C1 segment of cervical spinal cord (tissue), 14 donors: Measurements from ENCODE around the gene NPAS3.

Source experiments
- DNase-seq, 14 donors: peaks; one replicate each; lab custom pipeline; 2025; lab: John Stamatoyannopoulos, UW

NPAS3 gene

GRCh38 chr14:33700052-33700451, 761.4 kb downstream of the NPAS3 start:
- no peak for DNase-seq

DNA sequence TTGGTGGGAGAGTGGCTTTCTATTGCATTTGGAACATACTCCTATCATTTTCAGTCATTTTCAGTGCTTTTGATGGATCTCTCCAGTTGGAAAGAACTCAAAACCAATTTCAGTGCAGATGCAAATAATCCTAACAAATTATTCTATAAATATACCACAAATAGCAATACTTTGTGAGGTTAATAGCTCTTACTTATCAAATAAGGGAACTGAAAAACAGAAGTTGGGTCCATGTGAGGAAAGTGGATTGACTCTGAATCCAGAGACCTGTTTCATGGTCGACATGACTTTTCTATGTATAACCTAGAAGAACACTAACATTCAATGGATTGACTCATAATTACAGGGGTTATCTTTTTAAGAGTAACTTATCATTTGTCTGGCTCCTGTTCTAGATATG, 763.6 kb downstream of the NPAS3 start:
- DNase-seq = no peak

DNA sequence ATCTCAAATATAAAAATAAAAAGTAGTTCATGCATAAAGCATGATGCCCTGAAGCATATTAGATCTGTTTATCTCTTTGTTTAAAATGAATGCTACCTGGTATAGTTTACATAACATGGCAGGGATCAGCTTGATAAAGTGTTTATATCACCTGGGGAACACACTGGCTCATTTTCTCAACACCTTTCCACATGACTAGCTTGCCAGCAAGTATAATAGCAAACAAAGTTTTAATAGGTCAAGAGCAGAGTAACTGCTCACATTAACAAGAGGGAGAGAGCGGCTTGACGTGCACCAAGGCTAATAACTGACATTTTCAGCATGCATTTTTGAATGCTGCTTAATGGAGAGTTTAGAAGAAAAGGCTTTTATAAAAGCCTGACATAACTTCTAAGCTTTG, 765.8 kb downstream of the NPAS3 start:
- DNase-seq = no peak

GRCh38 chr14:33705490-33705889, 766.8 kb downstream of the NPAS3 start:
- no peak for DNase-seq

GRCh38 chr14:33707716-33708115, 769.0 kb downstream of the NPAS3 start:
- DNase-seq = no peak

DNA sequence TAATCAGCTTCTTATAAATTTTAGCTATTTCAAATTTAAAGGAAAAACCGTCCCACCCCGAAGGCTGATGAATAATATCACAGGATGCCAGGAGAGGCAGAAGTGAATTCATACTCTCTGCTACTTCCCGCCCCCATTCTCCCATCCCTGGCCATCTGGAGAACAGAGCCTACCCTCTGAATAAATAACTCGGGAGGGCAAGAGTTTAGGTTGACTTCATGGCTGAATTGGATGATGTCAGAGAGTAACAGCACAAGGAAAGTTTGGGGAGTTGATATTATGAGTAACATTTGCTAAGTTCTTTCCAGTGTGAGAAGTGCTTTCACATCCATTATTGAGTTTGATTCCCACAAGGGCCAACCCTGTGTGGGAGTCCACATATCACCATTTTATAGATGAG, 770.6 kb downstream of the NPAS3 start:
- DNase-seq = no peak

DNA sequence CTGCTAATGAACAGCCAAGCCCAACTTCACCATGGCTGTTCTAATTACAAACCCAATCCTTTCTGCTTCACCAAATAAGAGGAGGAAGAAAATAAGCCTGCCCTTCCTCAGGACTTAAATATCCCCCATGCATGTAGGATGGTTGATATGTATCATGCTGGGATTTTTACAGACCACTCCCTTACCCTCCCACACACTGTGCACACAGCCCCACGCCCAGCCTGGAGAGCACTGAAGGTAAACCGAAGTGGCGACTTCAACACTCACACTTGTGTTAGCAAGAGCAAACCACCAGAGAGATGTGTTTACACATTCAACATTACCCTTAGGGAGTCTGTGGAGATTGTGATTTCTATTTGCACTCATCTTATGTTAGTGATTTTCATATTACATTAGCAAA, 771.0 kb downstream of the NPAS3 start:
- no peak for DNase-seq

GRCh38 chr14:33710273-33710672, 771.6 kb downstream of the NPAS3 start:
- DNase-seq = no peak

DNA sequence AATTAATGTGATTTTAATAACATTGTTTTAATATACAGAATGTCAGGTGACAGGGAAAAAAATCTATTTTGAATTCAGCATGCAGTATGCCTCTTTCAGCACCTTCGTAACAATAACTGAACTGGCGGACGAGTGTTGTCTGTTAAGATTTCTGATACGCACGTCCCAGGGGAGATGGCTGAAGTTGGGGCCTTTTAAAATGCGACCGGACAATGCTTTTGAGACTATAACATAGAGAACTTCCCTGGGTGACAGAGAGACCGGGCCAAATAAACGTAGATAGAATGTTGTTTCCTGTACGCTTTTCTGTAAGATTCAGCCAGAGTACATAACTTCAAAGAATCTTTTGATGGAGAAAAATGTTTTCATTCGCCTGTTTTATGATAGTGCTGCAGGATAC, 772.5 kb downstream of the NPAS3 start:
- no peak for DNase-seq

DNA sequence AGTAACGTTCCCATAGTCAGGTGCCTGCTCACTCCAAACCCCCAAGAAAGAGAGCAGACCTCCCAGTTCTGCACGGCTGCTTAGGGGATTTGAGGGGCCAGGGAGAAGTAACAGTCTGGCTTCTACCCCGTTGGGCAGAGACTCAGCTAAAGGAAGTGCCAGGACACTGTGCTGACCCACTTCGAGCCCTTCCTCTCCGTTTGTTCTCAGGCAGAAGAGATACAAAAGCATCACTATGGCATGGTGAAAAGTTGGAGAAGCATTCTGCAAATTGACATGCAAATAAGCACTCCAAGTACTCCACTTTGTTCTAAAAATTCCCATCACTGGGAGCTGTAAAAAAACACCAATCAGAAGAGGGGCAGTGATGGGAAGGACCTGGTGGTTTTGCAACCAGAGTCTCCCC, 773.1 kb downstream of the NPAS3 start:
- peak in 9 of 14 donors; percentile 4 to 67 (median 48) for DNase-seq

DNA sequence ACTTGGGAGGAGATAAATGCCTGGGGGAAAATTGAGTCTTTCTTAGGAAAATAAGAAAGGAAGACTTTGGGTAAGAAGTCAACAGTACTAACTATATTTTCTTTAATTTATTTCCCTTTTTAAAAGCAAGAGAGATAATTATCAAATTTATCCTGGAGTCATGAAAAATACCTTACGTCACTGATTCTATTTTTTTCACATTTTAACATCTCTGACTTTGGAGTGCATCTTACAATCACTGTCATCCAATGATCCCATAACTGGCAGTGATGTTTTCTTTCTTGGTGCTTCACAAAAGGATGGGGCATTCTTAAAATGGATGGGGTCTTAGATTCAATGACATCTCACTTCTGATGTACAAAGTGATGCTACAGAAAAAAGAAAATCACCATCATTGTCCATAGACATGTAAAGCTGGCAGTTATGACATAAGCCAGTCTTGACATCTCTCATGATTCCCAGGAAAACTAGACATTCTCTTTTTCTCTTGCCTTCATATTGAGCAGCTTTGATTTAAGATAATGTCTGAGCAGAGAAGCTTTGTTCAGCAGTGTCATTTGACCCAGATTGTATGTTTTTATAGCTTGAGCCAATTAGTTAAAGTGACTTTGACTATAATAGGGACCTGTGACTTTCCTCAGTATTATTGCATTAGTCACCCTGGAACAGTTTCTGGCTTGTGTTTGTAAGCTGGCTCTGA, 776.0 kb downstream of the NPAS3 start:
- no peak for DNase-seq

DNA sequence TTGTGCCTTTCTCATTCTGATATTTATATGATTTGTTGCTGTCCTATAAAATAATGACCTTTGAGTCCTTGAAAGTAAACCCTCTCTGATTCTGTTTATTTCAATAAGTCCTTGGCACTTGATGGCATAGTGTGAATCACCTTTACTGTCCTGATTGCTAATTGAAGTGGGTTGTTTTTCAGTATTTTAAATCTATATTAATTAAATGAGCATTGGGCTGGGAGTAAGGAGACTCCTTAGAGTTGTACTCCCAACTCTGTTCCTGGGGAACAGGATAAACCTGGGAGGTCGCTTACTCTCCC, 776.5 kb downstream of the NPAS3 start:
- no peak for DNase-seq

GRCh38 chr14:33716921-33717320, 778.2 kb downstream of the NPAS3 start:
- no peak for DNase-seq

DNA sequence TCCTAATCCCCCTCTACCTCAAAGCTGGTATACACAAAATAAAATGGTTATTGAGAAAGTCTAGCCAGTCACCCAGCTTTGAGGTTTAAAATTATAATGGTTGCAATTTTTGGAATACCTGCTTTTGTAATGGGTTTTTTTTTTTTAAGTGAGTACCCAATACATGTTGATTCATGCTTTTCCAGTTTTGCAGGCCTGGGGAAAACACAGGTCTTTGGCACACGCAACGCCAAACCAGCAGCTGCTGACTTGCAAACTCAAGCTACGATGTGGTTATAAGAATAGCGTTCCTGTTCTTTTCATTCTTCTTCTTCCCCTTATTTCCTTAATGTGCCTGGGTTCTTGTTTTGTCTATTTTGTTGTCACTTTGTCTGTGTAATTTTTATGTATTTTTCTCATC, 779.2 kb downstream of the NPAS3 start:
- DNase-seq = no peak

GRCh38 chr14:33720284-33720787, 781.7 kb downstream of the NPAS3 start:
- no peak for DNase-seq

DNA sequence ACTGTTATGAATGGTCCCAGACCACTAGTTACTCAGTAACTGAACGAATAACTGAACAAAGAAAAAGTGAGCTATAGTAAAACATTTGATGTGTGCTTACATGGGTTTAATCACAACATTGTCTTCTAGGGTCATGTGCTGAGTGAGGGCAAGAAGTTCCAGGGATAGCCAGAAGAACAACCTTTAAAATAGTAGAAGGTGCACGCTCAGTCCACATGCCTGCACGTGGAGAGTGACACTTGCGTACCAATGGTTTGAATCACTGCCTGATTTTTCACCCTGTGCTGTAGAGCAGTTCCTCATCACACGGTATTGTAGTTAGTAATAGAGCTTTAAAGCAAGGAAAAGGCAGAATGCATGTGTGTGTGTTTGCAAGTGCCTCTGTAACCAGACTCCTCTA, 788.0 kb downstream of the NPAS3 start:
- no peak for DNase-seq

GRCh38 chr14:33727606-33728005, 788.9 kb downstream of the NPAS3 start:
- DNase-seq = no peak

- DNase-seq = no peak
These were observed 789.4 kb downstream of the NPAS3 start for GRCh38 chr14:33728010-33728498.

- no peak for DNase-seq
These were observed 791.5 kb downstream of the NPAS3 start for GRCh38 chr14:33730156-33730555.

DNA sequence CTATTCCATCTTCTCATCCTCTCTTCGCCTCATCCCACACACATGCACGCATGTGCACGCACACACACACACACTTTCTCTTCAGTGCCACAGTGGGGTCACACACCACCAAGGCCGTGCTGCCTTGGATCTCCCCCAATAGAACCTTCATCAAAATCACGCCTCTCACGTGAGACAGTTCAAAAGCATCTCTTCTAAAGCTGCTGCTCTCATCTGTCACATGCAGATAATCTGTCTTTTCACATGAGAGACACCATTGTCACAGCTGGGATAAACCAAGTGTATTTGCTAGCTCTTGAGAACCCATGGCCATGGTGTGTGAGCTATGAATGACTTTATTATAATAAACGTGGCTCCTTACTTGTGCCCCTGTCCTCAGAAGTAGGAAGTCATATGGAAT, 793.5 kb downstream of the NPAS3 start:
- DNase-seq = no peak

GRCh38 chr14:33733310-33733709, 794.6 kb downstream of the NPAS3 start:
- DNase-seq = no peak

GRCh38 chr14:33733721-33734120, 795.0 kb downstream of the NPAS3 start:
- DNase-seq = no peak

DNA sequence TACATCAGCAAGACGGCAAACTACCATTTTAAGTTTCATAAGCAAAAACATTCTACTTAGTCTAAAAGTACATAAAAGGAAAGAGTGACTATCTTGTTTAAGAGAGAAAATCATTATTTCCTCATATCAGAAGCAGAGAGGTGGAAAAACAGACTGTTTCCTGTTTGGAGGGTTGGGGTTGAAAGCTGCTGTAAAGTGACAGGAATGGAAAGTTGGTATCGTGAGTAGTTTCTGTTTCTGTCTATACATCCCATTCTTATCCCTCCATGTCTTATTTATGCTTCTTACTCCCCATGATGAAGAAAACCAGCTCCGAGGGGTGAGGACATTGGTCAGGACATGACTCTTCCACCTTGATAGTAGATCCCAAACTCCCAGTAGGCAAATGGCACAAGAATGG, 795.7 kb downstream of the NPAS3 start:
- DNase-seq = no peak

DNA sequence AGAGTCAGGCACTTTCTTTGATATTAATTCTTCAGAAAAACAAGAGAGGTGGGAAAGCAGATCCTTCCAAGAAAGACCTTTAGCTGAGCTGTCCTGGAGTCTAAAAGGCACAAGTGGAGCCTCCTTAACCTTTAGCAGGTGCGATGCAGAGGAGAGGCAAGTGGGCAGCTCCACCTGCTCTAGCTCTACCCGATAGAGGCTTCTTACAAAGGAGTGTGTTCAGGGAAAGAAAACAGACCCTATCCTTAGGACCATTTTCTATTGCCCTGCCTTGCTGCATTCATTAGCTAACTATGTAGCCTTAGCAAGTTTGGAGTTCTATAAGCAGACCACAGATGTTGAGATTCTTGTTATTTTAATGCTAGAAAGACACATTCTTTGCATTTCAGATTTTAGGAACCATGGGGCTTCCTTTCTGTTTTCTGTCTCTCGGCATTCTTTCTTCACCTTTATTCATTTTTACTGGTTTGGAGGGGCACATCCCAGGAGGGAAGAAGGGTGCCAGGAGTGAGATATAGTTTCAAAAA, 797.7 kb downstream of the NPAS3 start:
- no peak for DNase-seq
